ENCODE data around the gene IGFN1.

GRCh38 chr1:201223852-201224665, 33.4 kb downstream of the IGFN1 start:
- TF ChIP-seq CTCF (IDR thresholded peaks at IDR 0.05) (no peak), ZFX (IDR thresholded peaks at IDR 0.05; ENCODE audit: borderline replicate concordance) (no peak)

All from 22Rv1 (cell line).